ENCODE results near the gene MAP2K4.
"Not testable (repeated sequence)": the region's sequence is repeated elsewhere in the genome, so short reads cannot be mapped to it uniquely, and the experiment has no call there.

The MAP2K4 gene

GRCh38 chr17:12095522-12095921, 74.8 kb downstream of the MAP2K4 start:
- no peak for DNase-seq

- DNase-seq: no peak
Observed at GRCh38 chr17:12097326-12097725, 76.6 kb downstream of the MAP2K4 start.

GRCh38 chr17:12098568-12098967, 77.9 kb downstream of the MAP2K4 start:
- DNase-seq: no peak

GRCh38 chr17:12099412-12099811, 78.7 kb downstream of the MAP2K4 start:
- no peak for DNase-seq

GRCh38 chr17:12104831-12105230, 84.2 kb downstream of the MAP2K4 start:
- DNase-seq: no peak

- DNase-seq: no peak
Observed at GRCh38 chr17:12107905-12108304, 87.2 kb downstream of the MAP2K4 start.

GRCh38 chr17:12110906-12111305, 90.2 kb downstream of the MAP2K4 start:
- no peak for DNase-seq

- DNase-seq: no peak
Observed at GRCh38 chr17:12113156-12113555, 92.5 kb downstream of the MAP2K4 start.

GRCh38 chr17:12114686-12115418, 94.2 kb downstream of the MAP2K4 start:
- no peak for DNase-seq

- no peak for DNase-seq
Observed at GRCh38 chr17:12116143-12116542, 95.5 kb downstream of the MAP2K4 start.

- no peak for DNase-seq
Observed at GRCh38 chr17:12118617-12119016, 97.9 kb downstream of the MAP2K4 start.

- no peak for DNase-seq
Observed at GRCh38 chr17:12122075-12122474, 101.4 kb downstream of the MAP2K4 start.

- DNase-seq: no peak
Observed at GRCh38 chr17:12127177-12127576, 106.5 kb downstream of the MAP2K4 start.

GRCh38 chr17:12127667-12128066, 107.0 kb downstream of the MAP2K4 start:
- DNase-seq: no peak

- no peak for DNase-seq
Observed at GRCh38 chr17:12128946-12129345, 108.3 kb downstream of the MAP2K4 start.

GRCh38 chr17:12133183-12133582, 112.5 kb downstream of the MAP2K4 start:
- DNase-seq: no peak

- DNase-seq: no peak
Observed at GRCh38 chr17:12134101-12134500, 113.4 kb downstream of the MAP2K4 start.

GRCh38 chr17:12134587-12134986, 113.9 kb downstream of the MAP2K4 start:
- DNase-seq: no peak

GRCh38 chr17:12136243-12136642, 115.6 kb downstream of the MAP2K4 start:
- DNase-seq: no peak

- DNase-seq: no peak
Observed at GRCh38 chr17:12136646-12137045, 116.0 kb downstream of the MAP2K4 start.

GRCh38 chr17:12137859-12138258, 117.2 kb downstream of the MAP2K4 start:
- DNase-seq: no peak

GRCh38 chr17:12140685-12141084, 120.0 kb downstream of the MAP2K4 start:
- DNase-seq: no peak

- not testable (repeated sequence) for DNase-seq
Observed at GRCh38 chr17:12162187-12162586, 141.5 kb downstream of the MAP2K4 start.

GRCh38 chr17:12164085-12164484, 143.4 kb downstream of the MAP2K4 start:
- DNase-seq: no peak

- DNase-seq: no peak
Observed at GRCh38 chr17:12178644-12179330, 158.1 kb downstream of the MAP2K4 start.
